ENCODE results near the gene ITFG1.

Gene ITFG1

DNA sequence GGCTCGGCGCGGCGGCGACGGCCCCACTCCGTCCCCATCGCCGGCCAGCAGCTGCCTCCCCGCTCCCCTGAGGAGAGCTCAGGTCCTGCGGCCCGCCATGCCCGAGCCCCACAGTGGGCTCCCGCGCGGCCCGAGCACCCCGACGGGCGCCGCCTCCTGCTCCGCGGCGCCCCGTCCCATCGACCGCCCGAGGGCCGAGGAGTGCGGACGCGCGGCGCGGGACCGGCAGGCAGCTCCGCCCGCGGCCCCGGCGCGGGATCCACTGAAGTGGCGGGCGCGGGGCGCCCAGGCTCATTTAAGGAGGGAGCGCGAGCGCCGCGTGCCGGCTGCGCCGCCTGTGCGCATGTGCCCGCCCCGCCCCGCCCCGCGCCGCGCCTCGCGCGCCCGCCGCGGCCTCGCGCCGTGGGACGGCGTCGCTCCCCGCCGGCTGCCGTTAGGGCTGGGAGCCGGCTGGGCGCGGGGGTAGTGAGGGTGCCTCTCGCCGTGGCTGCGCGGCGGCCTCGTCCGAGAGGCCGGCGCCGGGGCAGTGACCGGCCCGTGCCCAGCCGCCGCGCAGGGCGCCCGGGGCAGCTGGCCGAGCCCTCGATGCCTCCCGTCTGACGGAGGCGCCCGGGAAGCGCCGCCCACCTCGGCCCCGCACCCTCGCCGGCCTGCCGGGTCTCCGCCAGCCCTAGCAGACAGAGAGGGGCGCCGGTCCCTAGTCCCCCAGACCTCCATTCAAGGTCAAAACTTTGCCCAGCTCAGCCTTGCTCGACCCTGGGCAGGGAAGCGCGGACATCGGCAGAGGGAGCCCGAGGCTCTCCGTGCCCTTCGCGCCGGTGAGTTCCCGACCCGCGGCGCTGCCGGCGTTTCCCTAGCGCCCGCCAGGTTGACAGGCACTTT is 316.9 kb downstream of the ITFG1 start, which contains the start of gene NETO2:
Gene NETO2 (minus strand): TSS at position 269 of the 882 bp plus-strand sequence. CDS start 333 bp downstream, outside the sequence.
- CTCF ChIA-PET = interaction anchor here (0.5 to 1.8 kb wide), 14 partner anchors 11 to 1377 kb away, joined by 3 to 8 read pairs (median 4); no protein-coding TSS in a partner anchor
- DNase-seq (ENCODE audit: low spot score) = peak; percentile 70
- TF ChIP-seq, protein P1, sequence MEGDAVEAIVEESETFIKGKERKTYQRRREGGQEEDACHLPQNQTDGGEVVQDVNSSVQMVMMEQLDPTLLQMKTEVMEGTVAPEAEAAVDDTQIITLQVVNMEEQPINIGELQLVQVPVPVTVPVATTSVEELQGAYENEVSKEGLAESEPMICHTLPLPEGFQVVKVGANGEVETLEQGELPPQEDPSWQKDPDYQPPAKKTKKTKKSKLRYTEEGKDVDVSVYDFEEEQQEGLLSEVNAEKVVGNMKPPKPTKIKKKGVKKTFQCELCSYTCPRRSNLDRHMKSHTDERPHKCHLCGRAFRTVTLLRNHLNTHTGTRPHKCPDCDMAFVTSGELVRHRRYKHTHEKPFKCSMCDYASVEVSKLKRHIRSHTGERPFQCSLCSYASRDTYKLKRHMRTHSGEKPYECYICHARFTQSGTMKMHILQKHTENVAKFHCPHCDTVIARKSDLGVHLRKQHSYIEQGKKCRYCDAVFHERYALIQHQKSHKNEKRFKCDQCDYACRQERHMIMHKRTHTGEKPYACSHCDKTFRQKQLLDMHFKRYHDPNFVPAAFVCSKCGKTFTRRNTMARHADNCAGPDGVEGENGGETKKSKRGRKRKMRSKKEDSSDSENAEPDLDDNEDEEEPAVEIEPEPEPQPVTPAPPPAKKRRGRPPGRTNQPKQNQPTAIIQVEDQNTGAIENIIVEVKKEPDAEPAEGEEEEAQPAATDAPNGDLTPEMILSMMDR (conservative IDR thresholded peaks at IDR 0.05; ENCODE audit: low read depth) = peak; percentile 61
- POLR2A ChIA-PET (ENCODE audit: low non-redundant PET) = no interaction called here
- peak within 1 kb of the TSS; percentile 77 for H3K27ac ChIP-seq

DNA sequence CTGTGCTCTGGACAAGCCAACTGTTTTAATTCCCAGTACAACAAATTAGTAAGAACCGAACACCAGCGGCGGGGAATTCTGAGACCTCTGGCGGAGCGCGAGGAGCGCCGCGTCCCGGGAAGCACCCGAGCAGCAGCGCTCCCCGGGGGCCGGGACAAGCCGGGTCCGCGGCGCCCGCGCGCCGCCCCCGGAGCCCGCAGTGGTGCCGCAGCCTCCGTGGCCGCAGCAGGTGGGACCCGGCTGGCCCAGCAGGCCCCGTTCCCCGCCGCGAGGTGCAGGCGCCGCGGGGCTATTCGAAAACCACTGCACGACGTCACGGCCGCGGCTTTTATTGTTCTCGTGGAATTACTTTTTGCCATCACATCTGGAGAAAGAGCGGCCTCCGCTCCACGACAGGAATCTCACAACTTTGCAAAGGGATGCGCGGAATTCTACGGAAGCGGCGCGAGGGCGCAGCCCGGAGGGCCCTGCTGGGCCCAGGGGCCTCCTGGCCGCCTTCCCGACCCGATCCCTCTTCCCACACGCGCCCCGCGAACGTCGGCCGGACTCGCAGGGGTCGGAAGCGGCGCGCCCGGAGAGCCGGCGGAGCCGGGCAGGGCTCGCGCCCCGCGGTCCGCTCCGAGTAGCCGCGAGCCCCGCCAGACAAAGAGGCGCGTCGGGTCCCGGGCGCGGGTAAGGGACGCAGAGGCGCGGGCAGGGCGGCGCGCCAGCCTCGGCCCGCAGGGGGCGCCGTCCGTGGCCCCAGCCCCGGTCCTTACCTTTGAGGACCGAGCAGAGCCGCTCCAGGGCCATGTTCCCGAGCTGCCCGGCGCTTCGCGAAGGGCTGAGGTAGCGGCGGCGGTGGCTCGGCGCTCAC is 317.8 kb downstream of the ITFG1 start:
- TF ChIP-seq, protein P1 (conservative IDR thresholded peaks at IDR 0.05; ENCODE audit: low read depth) = peak; percentile 87
- CTCF ChIA-PET = interaction anchor here (0.5 to 2.0 kb wide), 13 partner anchors 12 to 1378 kb away, joined by 3 to 8 read pairs (median 5); partner anchors contain the start of genes ITFG1 and PHKB
- DNase-seq (ENCODE audit: low spot score) = peak; percentile 67
- H3K27ac ChIP-seq = peak overlapping the region; percentile 77
- POLR2A ChIA-PET (ENCODE audit: low non-redundant PET) = no interaction called here

DNA sequence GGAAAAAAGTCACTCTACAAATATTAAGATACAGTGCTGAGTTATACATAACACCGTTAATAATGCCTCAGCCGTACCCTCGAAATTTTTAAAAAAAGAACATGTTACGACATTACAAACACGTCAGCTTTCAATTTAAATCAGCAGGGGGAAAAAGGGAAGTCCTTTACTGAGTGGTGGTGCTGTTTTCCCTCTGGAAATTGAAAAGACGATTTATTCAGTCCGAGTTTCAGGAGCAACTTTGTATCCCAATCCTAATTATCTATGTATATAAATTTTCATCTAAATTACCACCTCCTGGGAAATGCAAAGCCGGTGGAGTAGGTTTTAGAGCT is 318.4 kb downstream of the ITFG1 start:
- peak overlapping the region; percentile 77 for H3K27ac ChIP-seq
- ChIA-PET CTCF (interaction anchor here (0.6 to 2.0 kb wide), 7 partner anchors 20 to 1022 kb away, joined by 3 to 8 read pairs (median 3); partner anchors contain the start of genes ITFG1 and PHKB), POLR2A (ENCODE audit: low non-redundant PET) (no interaction called here)
- TF ChIP-seq, protein P1 (conservative IDR thresholded peaks at IDR 0.05; ENCODE audit: low read depth) = no peak
- peak; percentile 20 for DNase-seq (ENCODE audit: low spot score)

DNA sequence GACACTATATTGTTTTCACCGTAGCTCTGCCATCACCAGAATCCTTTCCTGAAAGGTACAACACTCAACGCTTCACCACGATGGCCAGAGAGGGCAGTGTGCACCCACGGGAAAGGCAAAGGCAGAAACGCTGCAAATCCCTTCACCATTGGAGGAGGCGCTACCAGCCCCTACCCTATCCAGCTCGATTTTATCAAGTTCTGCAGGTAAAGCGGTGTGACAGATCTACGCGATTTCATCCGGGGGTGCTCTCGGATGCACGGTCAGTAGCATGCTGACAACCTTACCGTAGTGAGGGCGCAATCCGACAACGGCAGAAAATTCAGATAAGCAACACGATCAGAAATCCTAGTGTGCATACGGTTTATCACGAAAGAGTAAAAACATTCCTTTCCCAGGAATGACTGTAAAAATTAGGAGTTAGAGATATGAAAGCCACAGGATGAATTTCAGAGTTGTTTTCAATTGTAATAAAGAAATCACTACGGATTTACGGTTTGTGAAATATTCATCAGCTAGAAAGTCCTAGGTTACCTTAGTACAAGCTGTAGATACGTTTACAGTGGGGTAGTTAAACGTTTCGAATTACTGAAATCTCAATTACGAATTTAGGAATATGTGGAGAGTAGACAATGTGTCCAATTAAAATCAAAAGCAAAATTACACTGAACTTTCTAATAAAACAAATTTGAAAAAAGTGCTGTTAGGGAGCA is 318.9 kb downstream of the ITFG1 start:
- DNase-seq (ENCODE audit: low spot score) = peak; percentile 84
- POLR2A ChIA-PET (ENCODE audit: low non-redundant PET) = no interaction called here
- H3K27ac ChIP-seq = peak overlapping the region; percentile 44
- CTCF ChIA-PET = interaction anchor here (0.6 to 2.0 kb wide), 19 partner anchors 9 to 1023 kb away, joined by 3 to 8 read pairs (median 4); partner anchors contain the start of genes ITFG1 and PHKB
- TF ChIP-seq, protein P1 (conservative IDR thresholded peaks at IDR 0.05; ENCODE audit: low read depth) = peak; percentile 95

DNA sequence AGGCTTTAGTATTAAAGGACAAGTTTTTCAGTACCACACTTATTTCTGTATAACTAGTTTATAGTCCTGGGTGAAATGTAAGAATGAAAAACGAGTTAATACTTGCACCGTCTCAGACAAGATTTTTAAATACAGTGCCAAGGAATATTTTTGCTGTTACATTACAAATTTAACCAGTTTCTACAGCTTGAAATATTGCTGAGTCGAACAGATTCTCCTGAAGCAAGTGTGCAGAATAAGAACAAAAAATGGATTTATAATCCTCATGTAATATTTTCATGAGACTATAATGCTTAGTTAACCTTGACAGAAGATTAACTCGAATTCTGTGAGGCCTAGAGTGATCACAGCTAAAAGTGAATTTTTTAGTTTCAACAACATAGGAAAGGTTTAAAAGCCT is 320.2 kb downstream of the ITFG1 start:
- no peak overlapping the region for H3K27ac ChIP-seq
- no peak for DNase-seq (ENCODE audit: low spot score)
- CTCF ChIA-PET = interaction anchor here (0.5 to 1.0 kb wide), 3 partner anchors 167 to 1429 kb away, joined by 3 to 4 read pairs (median 3); no protein-coding TSS in a partner anchor
- POLR2A ChIA-PET (ENCODE audit: low non-redundant PET) = no interaction called here
- TF ChIP-seq, protein P1 (conservative IDR thresholded peaks at IDR 0.05; ENCODE audit: low read depth) = no peak
